CD14-positive monocyte (primary cell): ENCODE measurements around the gene NOTCH1. TPM values are rescaled to one million over a fixed set of nuclear protein-coding genes. Genes with fewer than 3 reads are reported as not detected.

Experiments
- DNase-seq, 3 donors: peaks; one replicate each; pipeline ENCODE4 v3.0.0-alpha.2; 2011 to 2022
- H2AFZ ChIP-seq: 2 replicates; pipeline ENCODE4 v1.6.0; 2012; ENCODE audit warnings: mild to moderate bottlenecking, low read depth, low read length, inconsistent platforms; ENCODE audit not compliant: insufficient read depth, poor library complexity, severe bottlenecking
- H3K27ac ChIP-seq, 2 donors: 1 replicate in 1 of 2; 2 replicates in 1 of 2; pipeline ENCODE4 v1.5.1; 2012 to 2013; ENCODE audit warnings: low read length in 2 of 2, control low read depth in 1 of 2, inconsistent platforms in 1 of 2, low read depth in 1 of 2, mild to moderate bottlenecking in 1 of 2
- H3K27me3 ChIP-seq, 2 donors: one replicate each; pipeline versions ENCODE4 v1.6.0 to v1.6.1; 2011 to 2013; ENCODE audit warnings: low read length in 2 of 2; ENCODE audit not compliant: control insufficient read depth in 2 of 2, insufficient read depth in 2 of 2
- H3K36me3 ChIP-seq, 2 donors: replicated peaks in 1 of 2; 1 replicate in 1 of 2; 2 replicates in 1 of 2; pipeline versions ENCODE4 v1.5.1 to v1.6.1; 2012 to 2013; ENCODE audit warnings: low read length in 2 of 2, control low read depth in 1 of 2, inconsistent platforms in 1 of 2, mild to moderate bottlenecking in 1 of 2; ENCODE audit not compliant: insufficient read depth in 2 of 2, control insufficient read depth in 1 of 2
- H3K4me1 ChIP-seq, 2 donors: 1 replicate in 1 of 2; 2 replicates in 1 of 2; pipeline versions ENCODE4 v1.5.1 to v1.6.1; 2012 to 2013; ENCODE audit warnings: low read length in 2 of 2, control low read depth in 1 of 2, inconsistent platforms in 1 of 2, mild to moderate bottlenecking in 1 of 2, moderate library complexity in 1 of 2; ENCODE audit not compliant: insufficient read depth in 2 of 2, control insufficient read depth in 1 of 2
- H3K4me2 ChIP-seq: replicated peaks from 2 replicates; pipeline ENCODE3; 2012; ENCODE audit warnings: low read length, moderate library complexity, mild to moderate bottlenecking; ENCODE audit not compliant: poor library complexity, severe bottlenecking; ENCODE audit errors: extremely low read depth
- H3K4me3 ChIP-seq, 3 experiments: fragments of 200-600 bp in 1 of 3; sonication (generic) in 1 of 3; replicated peaks in 1 of 3; 1 replicate in 2 of 3; 2 replicates in 1 of 3; pipeline ENCODE4 v1.5.1; 2011 to 2013; ENCODE audit warnings: low read length in 3 of 3, mild to moderate bottlenecking in 3 of 3, control low read depth in 2 of 3, low read depth in 2 of 3, inconsistent platforms in 1 of 3, moderate library complexity in 1 of 3
- H3K79me2 ChIP-seq: 2 replicates; pipeline ENCODE4 v1.6.0; 2012; ENCODE audit warnings: mild to moderate bottlenecking, control low read depth, inconsistent platforms, low read length, moderate library complexity; ENCODE audit not compliant: insufficient read depth
- H3K9ac ChIP-seq: 2 replicates; pipeline ENCODE4 v1.6.0; 2017; ENCODE audit warnings: low read length, mild to moderate bottlenecking; ENCODE audit not compliant: insufficient read depth, poor library complexity, severe bottlenecking
- H3K9me3 ChIP-seq, 2 donors: replicated peaks in 1 of 2; 1 replicate in 1 of 2; 2 replicates in 1 of 2; pipeline versions ENCODE4 v1.5.1 to v1.6.1; 2012 to 2013; ENCODE audit warnings: low read length in 2 of 2, control low read depth in 1 of 2; ENCODE audit not compliant: control insufficient read depth in 1 of 2, insufficient read depth in 1 of 2
- H4K20me1 ChIP-seq: 2 replicates; pipeline ENCODE4 v1.6.0; 2012; ENCODE audit warnings: mild to moderate bottlenecking, low read length, control low read depth, moderate library complexity; ENCODE audit not compliant: insufficient read depth
- H3K27ac Mint-ChIP-seq, 7 donors: one replicate each; pipeline ENCODE4 v1.8.0; 2020; ENCODE audit warnings: mild to moderate bottlenecking in 7 of 7, mixed read lengths in 7 of 7, moderate library complexity in 6 of 7, inconsistent platforms in 2 of 7
- H3K27me3 Mint-ChIP-seq, 3 donors: one replicate each; pipeline ENCODE4 v1.8.0; 2021 to 2022; ENCODE audit warnings: low read depth in 3 of 3, mild to moderate bottlenecking in 3 of 3, mixed read lengths in 3 of 3, moderate library complexity in 3 of 3, inconsistent platforms in 1 of 3
- H3K36me3 Mint-ChIP-seq, 2 donors: one replicate each; pipeline ENCODE4 v1.8.0; 2020; ENCODE audit warnings: mixed read lengths in 2 of 2, inconsistent platforms in 1 of 2, mild to moderate bottlenecking in 1 of 2
- H3K4me1 Mint-ChIP-seq: one replicate; pipeline ENCODE4 v1.8.0; 2020; ENCODE audit warnings: mild to moderate bottlenecking, mixed read lengths
- H3K4me3 Mint-ChIP-seq, 2 donors: one replicate each; pipeline ENCODE4 v1.8.0; 2020; ENCODE audit warnings: mild to moderate bottlenecking in 2 of 2, mixed read lengths in 2 of 2, moderate library complexity in 1 of 2
- H3K9me3 Mint-ChIP-seq, 7 donors: one replicate each; pipeline ENCODE4 v1.8.0; 2020 to 2022; ENCODE audit warnings: mixed read lengths in 7 of 7, mild to moderate bottlenecking in 6 of 7, moderate library complexity in 6 of 7, inconsistent platforms in 2 of 7
- WGBS: methylation state at CpG from one replicate; pipeline ENCODE4 v1.1.5; 2013; ENCODE audit warnings: missing lambda C conversion rate; ENCODE audit not compliant: insufficient coverage; 5-methylcytosine and 5-hydroxymethylcytosine counted together
- intact Hi-C, 2 donors: fragments of 100-400 bp; cut with micrococcal nuclease; formaldehyde crosslinking; loops; one replicate each; pipeline versions ENCODE4 v1.15.0 to v1.15.1; 2023
- polyA plus RNA-seq, 3 donors: library from polyadenylated mRNA; depleted of rRNA in 1 of 3; unstranded in 2 of 3; stranded (reverse) in 1 of 3; fragments of 300-500 nt in 2 of 3; fragments of >200 nt in 1 of 3; fragmentation: Illumina TruSeq in 2 of 3; gene quantifications; 1 replicate in 2 of 3; 2 replicates in 1 of 3; pipeline ENCODE4 v1.2.3, GENCODE V29; 2012 to 2021
- TF ChIP-seq, protein P1 (sequence below): fragments of 200-600 bp; IDR thresholded peaks from one replicate; pipeline ENCODE4 v1.8.0; 2022; ENCODE audit warnings: antibody characterized with exemption, mild to moderate bottlenecking

NOTCH1 gene
- polyA plus RNA-seq, 3 donors, result 1.4 to 33.0 (median 2.2) TPM

DNA sequence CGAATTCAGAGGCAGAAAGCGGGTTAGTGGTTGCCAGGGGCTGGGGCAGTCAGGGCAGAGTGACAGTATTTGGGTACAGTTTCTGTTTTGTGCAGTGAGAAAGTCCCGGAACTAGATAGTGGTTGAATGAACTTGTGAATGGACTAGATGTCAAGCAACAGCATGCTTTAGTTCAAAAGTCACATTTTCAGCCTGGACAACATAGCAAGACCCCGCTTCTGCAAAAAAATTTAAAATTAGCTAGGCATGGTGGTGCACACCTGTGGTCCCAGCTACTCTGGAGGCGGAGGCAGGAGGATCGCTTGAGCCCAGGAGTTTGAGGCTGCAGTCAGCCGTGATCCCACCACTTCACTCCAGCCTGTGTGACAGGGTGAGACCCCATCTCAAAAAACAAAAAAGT lies 8.4 kb downstream of the NOTCH1 start:
- Histone ChIP-seq H3K27ac (no peak overlapping the region), H3K9ac (no peak overlapping the region)

DNA sequence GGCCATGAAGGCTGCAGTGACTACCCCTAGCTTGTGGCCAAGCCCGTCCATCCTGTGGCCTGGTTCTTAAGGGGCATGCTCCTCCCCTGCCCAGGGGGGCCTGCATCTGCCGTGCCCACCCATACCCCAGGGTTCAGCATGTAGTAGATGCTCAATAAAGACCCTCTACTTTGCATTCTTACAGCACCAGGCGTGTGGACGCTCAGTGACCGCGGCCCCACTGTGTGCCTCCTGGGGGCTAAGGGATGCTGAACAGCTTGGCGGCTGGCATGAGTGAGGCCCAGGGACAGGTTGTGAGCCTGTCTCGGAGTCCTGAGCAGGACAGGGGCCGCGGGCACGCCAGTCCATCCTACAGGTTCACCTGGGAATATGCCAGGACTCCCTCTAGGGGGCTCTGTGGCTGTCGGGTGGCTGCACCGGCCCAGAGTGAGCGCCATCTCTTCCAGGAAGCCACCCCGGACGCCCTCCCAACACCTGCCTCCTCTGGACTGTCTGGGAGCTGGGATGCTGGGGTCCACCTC lies 9.1 kb downstream of the NOTCH1 start:
- TF ChIP-seq, protein P1, sequence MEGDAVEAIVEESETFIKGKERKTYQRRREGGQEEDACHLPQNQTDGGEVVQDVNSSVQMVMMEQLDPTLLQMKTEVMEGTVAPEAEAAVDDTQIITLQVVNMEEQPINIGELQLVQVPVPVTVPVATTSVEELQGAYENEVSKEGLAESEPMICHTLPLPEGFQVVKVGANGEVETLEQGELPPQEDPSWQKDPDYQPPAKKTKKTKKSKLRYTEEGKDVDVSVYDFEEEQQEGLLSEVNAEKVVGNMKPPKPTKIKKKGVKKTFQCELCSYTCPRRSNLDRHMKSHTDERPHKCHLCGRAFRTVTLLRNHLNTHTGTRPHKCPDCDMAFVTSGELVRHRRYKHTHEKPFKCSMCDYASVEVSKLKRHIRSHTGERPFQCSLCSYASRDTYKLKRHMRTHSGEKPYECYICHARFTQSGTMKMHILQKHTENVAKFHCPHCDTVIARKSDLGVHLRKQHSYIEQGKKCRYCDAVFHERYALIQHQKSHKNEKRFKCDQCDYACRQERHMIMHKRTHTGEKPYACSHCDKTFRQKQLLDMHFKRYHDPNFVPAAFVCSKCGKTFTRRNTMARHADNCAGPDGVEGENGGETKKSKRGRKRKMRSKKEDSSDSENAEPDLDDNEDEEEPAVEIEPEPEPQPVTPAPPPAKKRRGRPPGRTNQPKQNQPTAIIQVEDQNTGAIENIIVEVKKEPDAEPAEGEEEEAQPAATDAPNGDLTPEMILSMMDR, result no peak
- Mint-ChIP-seq H3K4me3 (no peak overlapping the region), H3K27ac (peak overlapping the region in 1 of 7 donors; percentile 20), H3K27me3 (peaks cover 5 to 18% (median 8%) of the 10 kb centered on the region in 3 donors), H3K4me1 (peaks cover 70% of the 10 kb centered on the region), H3K36me3 (peaks cover 36 to 61% of the 10 kb centered on the region in 2 donors), H3K9me3 (peaks cover 0 to 2% (median 0%) of the 10 kb centered on the region in 7 donors)
- Histone ChIP-seq H3K9me3 (no peaks in the 10 kb centered on the region), H3K79me2 (peaks cover 81% of the 10 kb centered on the region), H2AFZ (no peak overlapping the region), H3K9ac (no peak overlapping the region), H3K4me2 (no peak overlapping the region), H4K20me1 (peaks cover 94% of the 10 kb centered on the region), H3K4me3 (no peak overlapping the region), H3K27ac (no peak overlapping the region), H3K36me3 (peaks cover 20 to 28% of the 10 kb centered on the region in 2 donors), H3K27me3 (peaks cover 0 to 11% of the 10 kb centered on the region in 2 donors), H3K4me1 (peaks cover 69 to 92% of the 10 kb centered on the region in 2 donors)
- intact Hi-C loops, result no loop called here
- 92% methylated on average over 16 of the region's 16 CpGs for WGBS
- DNase-seq, result no peak

More for the DNA sequence above, 8.4 kb downstream of the NOTCH1 start:
- H3K9me3 Mint-ChIP-seq, result peaks cover 0 to 2% (median 0%) of the 10 kb centered on the region in 7 donors
- no peak overlapping the region for H3K4me2 ChIP-seq
- no peak overlapping the region for H3K4me3 Mint-ChIP-seq
- no peak overlapping the region for H2AFZ ChIP-seq
- intact Hi-C loops, result no loop called here
- peaks cover 94% of the 10 kb centered on the region for H4K20me1 ChIP-seq
- peaks cover 67% of the 10 kb centered on the region for H3K4me1 Mint-ChIP-seq
- WGBS, result 100% methylated on average over 4 of the region's 7 CpGs
- peaks cover 0 to 5% of the 10 kb centered on the region in 2 donors for H3K27me3 ChIP-seq
- TF ChIP-seq, protein P1, result no peak
- no peak overlapping the region for H3K4me3 ChIP-seq
- H3K9me3 ChIP-seq, result no peaks in the 10 kb centered on the region
- H3K27ac Mint-ChIP-seq, result peak overlapping the region in 2 of 7 donors; percentile 8 to 86
- peaks cover 64 to 91% of the 10 kb centered on the region in 2 donors for H3K4me1 ChIP-seq
- H3K36me3 Mint-ChIP-seq, result peaks cover 38 to 62% of the 10 kb centered on the region in 2 donors
- H3K79me2 ChIP-seq, result peaks cover 81% of the 10 kb centered on the region
- H3K27me3 Mint-ChIP-seq, result peaks cover 1 to 12% (median 2%) of the 10 kb centered on the region in 3 donors
- no peak for DNase-seq
- H3K36me3 ChIP-seq, result peaks cover 26 to 34% of the 10 kb centered on the region in 2 donors
